ENCODE data around the gene MAP3K13. TPM values are rescaled to one million over a fixed set of nuclear protein-coding genes. Genes with fewer than 3 reads are reported as not detected.

The MAP3K13 gene
- total RNA-seq, 4 donors from 2014 or later = 12.8 to 44.9 (median 19.6) TPM

DNA sequence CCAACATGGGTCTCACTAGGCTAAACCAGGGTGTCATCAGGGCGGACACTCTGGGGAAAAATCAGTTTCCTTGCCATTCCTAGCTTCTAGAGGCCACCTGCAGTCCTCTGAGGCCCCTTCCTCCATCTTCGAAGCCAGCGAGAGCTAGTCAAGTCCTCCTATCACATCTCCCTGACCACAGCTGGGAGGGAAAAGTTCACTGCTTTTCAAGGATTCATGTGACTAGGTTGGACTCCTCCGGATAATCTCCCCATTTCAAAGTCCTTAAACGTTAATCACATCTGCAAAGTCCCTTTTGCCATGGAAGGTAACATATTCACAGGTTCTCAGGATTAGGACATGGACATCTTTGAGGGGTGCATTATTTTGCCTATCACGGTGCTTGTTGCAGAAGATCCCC, 35.9 kb upstream of the MAP3K13 start:
- H3K36me3 ChIP-seq = no peaks in the 10 kb centered on the region
- TF ChIP-seq EP300 (IDR thresholded peaks at IDR 0.05) (no peak), POLR2AphosphoS5 (IDR thresholded peaks at IDR 0.05) (no peak)
- intact Hi-C loops (cut with DNase I) = no loop called here
- H3K4me3 ChIP-seq = no peak overlapping the region
- 98% methylated on average over 6 of the region's 6 CpGs for WGBS
- no peaks in the 10 kb centered on the region for H3K27me3 ChIP-seq
- H3K9me3 ChIP-seq = no peaks in the 10 kb centered on the region
- no peak overlapping the region for H3K27ac ChIP-seq (replicated peaks in 1 of 4)
- DNase-seq (ENCODE audit: extremely low spot score) = no peak
- peaks cover 0 to 7% (median 5%) of the 10 kb centered on the region in 4 donors for H3K4me1 ChIP-seq

- H3K36me3 ChIP-seq = no peaks in the 10 kb centered on the region
- TF ChIP-seq POLR2AphosphoS5 (IDR thresholded peaks at IDR 0.05) (no peak), POLR2A (IDR thresholded peaks at IDR 0.05; ENCODE audit: low read depth) (no peak), EP300 (IDR thresholded peaks at IDR 0.05) (no peak)
- intact Hi-C loops (cut with DNase I) = no loop called here
- H3K9me3 ChIP-seq = no peaks in the 10 kb centered on the region
- H3K4me3 ChIP-seq = no peak overlapping the region
- 80% methylated on average over 10 of the region's 10 CpGs for WGBS
- no peaks in the 10 kb centered on the region for H3K27me3 ChIP-seq
- DNase-seq (ENCODE audit: extremely low spot score) = no peak
- no peaks in the 10 kb centered on the region for H3K4me1 ChIP-seq
- H3K27ac ChIP-seq (replicated peaks in 1 of 4) = no peak overlapping the region
These were observed 34.5 kb upstream of the MAP3K13 start for GRCh38 chr3:185328324-185329004.

GRCh38 chr3:185330238-185330637, 32.7 kb upstream of the MAP3K13 start:
- DNase-seq (ENCODE audit: extremely low spot score) = no peak
- WGBS = 87% methylated on average over 6 of the region's 6 CpGs
- no peak overlapping the region for H3K4me3 ChIP-seq
- no peaks in the 10 kb centered on the region for H3K36me3 ChIP-seq
- TF ChIP-seq POLR2AphosphoS5 (IDR thresholded peaks at IDR 0.05) (no peak), EP300 (IDR thresholded peaks at IDR 0.05) (no peak), POLR2A (IDR thresholded peaks at IDR 0.05; ENCODE audit: low read depth) (no peak)
- TF ChIP-seq, protein P1, sequence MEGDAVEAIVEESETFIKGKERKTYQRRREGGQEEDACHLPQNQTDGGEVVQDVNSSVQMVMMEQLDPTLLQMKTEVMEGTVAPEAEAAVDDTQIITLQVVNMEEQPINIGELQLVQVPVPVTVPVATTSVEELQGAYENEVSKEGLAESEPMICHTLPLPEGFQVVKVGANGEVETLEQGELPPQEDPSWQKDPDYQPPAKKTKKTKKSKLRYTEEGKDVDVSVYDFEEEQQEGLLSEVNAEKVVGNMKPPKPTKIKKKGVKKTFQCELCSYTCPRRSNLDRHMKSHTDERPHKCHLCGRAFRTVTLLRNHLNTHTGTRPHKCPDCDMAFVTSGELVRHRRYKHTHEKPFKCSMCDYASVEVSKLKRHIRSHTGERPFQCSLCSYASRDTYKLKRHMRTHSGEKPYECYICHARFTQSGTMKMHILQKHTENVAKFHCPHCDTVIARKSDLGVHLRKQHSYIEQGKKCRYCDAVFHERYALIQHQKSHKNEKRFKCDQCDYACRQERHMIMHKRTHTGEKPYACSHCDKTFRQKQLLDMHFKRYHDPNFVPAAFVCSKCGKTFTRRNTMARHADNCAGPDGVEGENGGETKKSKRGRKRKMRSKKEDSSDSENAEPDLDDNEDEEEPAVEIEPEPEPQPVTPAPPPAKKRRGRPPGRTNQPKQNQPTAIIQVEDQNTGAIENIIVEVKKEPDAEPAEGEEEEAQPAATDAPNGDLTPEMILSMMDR (IDR thresholded peaks at IDR 0.05) = no peak
- H3K4me1 ChIP-seq = no peaks in the 10 kb centered on the region
- H3K9me3 ChIP-seq = no peaks in the 10 kb centered on the region
- intact Hi-C loops (cut with DNase I) = no loop called here
- no peak overlapping the region for H3K27ac ChIP-seq (replicated peaks in 1 of 4)
- no peaks in the 10 kb centered on the region for H3K27me3 ChIP-seq

GRCh38 chr3:185330644-185331043, 32.3 kb upstream of the MAP3K13 start:
- WGBS = 93% methylated on average over 3 of the region's 3 CpGs

GRCh38 chr3:185332026-185332735, 30.8 kb upstream of the MAP3K13 start:
- Histone ChIP-seq H3K4me1 (no peaks in the 10 kb centered on the region), H3K4me3 (no peak overlapping the region), H3K9me3 (no peaks in the 10 kb centered on the region), H3K27ac (replicated peaks in 1 of 4) (no peak overlapping the region), H3K36me3 (no peaks in the 10 kb centered on the region), H3K27me3 (no peaks in the 10 kb centered on the region)
- no peak for DNase-seq (ENCODE audit: extremely low spot score)
- TF ChIP-seq POLR2AphosphoS5 (IDR thresholded peaks at IDR 0.05) = no peak
- no peak for TF ChIP-seq EP300 (IDR thresholded peaks at IDR 0.05)
- TF ChIP-seq, protein P1 (IDR thresholded peaks at IDR 0.05) = no peak
- TF ChIP-seq POLR2A (IDR thresholded peaks at IDR 0.05; ENCODE audit: low read depth) = no peak
- intact Hi-C loops (cut with DNase I) = no loop called here
- 54% methylated on average over 3 of the region's 3 CpGs for WGBS

More at GRCh38 chr3:185330644-185331043, 32.3 kb upstream of the MAP3K13 start:
- intact Hi-C loops (cut with DNase I) = no loop called here
- H3K4me3 ChIP-seq = no peak overlapping the region
- H3K27ac ChIP-seq (replicated peaks in 1 of 4) = no peak overlapping the region
- TF ChIP-seq, protein P1 (IDR thresholded peaks at IDR 0.05) = no peak
- TF ChIP-seq POLR2AphosphoS5 (IDR thresholded peaks at IDR 0.05) (no peak), EP300 (IDR thresholded peaks at IDR 0.05) (no peak), POLR2A (IDR thresholded peaks at IDR 0.05; ENCODE audit: low read depth) (no peak)
- H3K36me3 ChIP-seq = no peaks in the 10 kb centered on the region
- no peaks in the 10 kb centered on the region for H3K4me1 ChIP-seq
- DNase-seq (ENCODE audit: extremely low spot score) = no peak
- H3K9me3 ChIP-seq = no peaks in the 10 kb centered on the region
- H3K27me3 ChIP-seq = no peaks in the 10 kb centered on the region

Measured in esophagus muscularis mucosa (tissue), 4 donors.